ENCODE results near the gene KANSL3.
"Not testable (repeated sequence)": the region's sequence is repeated elsewhere in the genome, so short reads cannot be mapped to it uniquely, and the experiment has no call there.

Gene KANSL3

DNA sequence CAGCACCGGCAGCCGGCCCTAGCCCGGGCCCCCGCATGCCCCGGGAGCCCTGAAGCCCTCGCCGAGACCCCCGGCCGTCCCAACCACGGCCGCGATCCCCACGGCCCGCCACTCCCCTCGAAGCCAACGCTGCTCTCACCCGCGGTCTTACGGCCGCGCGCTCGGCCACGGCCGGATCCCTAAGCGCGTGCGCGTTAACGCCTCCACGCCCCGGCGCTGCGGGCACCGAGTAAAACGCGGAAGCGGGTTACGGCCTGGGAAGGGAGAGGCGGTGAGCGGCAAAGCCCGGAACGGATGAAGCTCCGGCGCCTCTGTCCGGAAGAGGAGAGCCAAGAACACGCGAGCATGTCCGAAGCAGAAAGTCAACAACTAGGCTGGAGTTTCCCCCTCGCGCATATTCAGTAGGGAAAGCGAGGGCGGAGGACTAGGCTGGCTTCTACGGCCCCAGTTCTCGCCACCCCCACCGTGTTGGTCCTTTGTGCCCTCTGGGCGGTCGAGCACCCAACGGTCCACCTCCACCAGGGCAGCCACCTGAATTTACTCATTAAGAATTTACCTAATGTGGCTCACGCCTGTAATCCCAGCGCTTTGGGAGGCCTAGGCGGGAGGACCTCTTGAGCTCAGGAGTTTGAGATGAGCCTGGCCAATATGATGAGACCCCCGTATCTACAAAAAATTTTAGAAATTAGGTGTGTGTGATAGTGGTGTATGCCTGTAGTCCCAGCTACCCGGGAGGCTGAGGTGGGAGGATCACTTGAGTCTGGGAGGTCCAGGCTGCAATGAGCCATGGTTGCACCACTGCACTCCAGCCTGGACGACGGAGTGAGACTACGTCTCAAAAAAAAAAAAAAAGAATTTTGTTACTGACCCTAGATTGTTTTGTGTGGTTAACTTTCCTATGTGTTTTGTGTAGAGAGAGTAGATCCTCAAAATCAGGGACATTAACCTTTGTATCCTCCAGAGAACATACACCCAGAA lies at the start of gene KANSL3:
KANSL3 (minus strand) TSS at position 169 of the 978 bp plus-strand sequence. CDS start 1,177 bp downstream, outside the sequence.
- Mint-ChIP-seq H3K27ac (peak within 1 kb of the TSS; percentile 95 to 97), H3K4me3 (peak within 1 kb of the TSS; percentile 91 to 93), H3K4me1 (peaks cover 29% of the 10 kb centered on the region), H3K9me3 (no peaks in the 10 kb centered on the region), H3K27me3 (peaks cover 14% of the 10 kb centered on the region)
- DNase-seq: peak; percentile 94
- peak; percentile 87 for ATAC-seq

DNA sequence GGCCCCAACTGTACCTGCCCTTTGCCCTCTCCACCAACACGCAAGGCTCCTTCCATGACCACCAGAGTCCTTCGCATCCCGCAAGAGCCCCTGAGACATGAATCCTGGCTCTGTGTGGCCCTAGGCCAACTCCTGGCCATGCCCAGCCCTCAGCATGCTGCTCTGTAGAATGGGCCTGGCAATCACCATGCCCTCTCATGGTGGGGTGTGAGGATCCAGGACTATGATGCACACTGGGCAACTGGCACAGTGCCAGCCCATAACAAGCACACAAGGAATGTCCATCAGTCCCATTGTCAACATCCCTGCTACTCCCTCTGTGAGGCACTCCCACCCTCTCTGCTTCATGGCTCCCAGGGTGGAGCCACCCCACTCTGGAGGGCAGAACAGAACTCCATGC lies 49.2 kb upstream of the KANSL3 start:
- DNase-seq: no peak
- H3K27ac Mint-ChIP-seq: no peak overlapping the region
- no peak overlapping the region for H3K4me3 Mint-ChIP-seq
- H3K27me3 Mint-ChIP-seq: peaks cover 16% of the 10 kb centered on the region
- no peak for ATAC-seq
- H3K4me1 Mint-ChIP-seq: no peaks in the 10 kb centered on the region
- H3K9me3 Mint-ChIP-seq: no peaks in the 10 kb centered on the region

DNA sequence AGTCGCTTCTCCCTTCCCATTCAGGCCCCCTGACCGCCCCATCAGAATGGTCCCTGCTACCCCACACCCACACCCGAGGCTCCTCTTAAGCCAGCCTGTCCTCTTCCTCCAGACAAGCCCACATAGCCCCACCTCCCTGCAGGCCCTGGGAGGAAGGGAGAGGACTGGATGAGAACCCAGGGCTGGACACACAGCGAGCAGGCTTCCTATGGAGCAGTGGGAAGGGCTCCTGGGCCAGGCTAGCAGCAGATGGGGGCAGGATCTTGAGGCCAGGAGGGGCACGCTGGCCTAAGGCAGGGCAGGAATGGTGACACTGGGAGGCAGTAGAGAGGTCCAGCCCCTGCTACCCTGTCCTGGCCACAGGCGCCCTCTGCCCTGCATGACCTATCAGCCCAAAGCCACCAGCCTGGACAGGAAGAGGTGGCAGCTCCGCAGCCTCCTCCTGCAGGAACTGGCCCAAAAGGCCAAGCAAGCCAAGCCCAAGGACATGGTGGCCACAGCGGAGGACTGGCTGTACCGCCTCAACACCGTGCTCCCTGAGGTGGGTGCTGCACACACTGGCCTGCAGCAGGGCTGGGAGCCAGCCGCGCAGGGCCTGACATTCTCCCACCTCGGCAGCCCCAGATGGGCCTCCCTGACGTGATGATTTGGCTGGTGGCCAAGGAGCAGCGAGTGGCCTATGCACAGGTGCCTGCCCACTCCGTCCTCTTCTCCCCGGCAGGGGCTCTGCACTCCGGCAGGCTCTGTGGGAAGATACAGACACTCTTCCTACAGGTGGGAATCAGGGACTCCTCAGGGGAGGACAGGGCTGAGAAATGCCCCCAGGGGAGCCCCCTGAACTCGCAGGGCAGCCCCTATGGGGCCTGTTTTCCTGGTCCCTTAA lies 47.7 kb upstream of the KANSL3 start:
- Mint-ChIP-seq H3K4me3 (no peak overlapping the region), H3K9me3 (no peaks in the 10 kb centered on the region), H3K4me1 (no peaks in the 10 kb centered on the region), H3K27ac (no peak overlapping the region), H3K27me3 (peaks cover 16% of the 10 kb centered on the region)
- DNase-seq (no peak), ATAC-seq (no peak)

DNA sequence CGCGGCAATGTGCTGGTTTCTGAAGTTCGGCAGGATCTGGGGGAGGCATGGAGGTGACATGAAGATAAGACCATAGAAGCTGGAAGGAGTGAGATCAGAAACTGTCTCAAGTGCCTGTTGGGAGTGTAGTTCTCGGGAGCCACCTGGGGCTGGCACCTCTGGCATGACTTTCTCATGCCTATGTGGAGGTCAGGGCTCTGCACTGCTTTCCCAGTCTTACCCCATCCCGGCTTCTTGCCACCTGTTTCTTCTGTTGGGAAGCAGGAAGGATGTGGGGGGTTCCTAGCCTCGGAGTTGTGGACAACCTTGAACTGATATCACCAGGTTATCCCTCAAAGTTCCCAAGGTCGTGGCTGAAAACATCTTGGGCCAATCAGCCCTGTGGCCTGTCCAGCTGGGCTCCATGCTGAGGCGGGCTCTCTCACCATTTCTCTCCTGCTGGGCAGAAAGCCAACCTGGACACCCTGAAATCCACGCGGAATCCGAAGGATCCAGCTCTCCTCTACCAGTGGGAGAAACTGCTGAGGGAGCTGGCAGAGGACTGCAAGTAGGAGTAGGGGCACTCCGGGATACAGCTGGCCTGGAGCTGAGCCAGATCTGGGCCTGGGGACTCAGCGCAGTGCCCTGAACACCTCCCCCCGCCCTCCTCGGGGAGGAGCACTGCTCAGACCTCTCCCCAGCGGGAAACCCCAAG lies 46.9 kb upstream of the KANSL3 start:
- ATAC-seq (no peak), DNase-seq (no peak)
- Mint-ChIP-seq H3K4me3 (no peak overlapping the region), H3K9me3 (no peaks in the 10 kb centered on the region), H3K4me1 (no peaks in the 10 kb centered on the region), H3K27me3 (peaks cover 16% of the 10 kb centered on the region), H3K27ac (no peak overlapping the region)

DNA sequence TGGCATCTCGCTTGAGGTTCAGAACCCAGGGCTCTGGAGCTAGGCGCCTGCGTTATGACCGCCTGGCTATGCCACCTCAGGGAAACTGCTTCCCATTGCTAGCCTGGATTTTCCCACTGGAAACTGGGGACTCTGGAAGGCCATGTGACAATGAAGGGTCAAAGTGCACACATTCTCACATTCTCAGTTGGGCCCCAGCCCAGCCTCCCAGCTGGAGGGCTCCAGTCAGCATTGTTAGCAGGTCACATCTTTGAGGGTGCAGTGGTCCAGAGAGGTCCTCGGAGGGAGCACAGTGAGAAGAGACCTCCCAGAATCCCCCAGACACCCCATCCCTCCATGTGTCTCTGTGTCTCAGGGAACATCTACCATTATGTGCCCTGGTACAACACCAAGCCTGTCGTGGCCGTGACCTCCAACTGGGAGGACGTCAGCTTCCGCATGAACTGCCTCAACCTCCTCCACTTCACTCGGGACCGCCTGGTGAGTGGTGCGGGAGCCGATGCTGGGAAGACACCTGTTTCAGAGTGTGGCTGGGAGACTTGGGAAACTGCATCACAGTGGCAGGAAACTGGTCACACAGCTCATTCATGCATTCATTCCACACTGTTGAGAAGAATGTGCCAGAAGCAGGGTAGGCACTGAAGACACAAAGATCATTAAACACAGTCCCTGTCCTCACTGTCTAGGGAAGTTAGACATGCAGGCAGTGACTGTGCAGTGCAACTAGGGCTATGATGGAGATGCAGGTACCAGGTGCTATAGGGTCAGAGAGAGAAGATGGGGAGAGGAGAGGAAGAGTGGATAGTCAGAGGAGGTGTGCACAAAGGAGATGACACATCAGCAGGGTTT lies 46.1 kb upstream of the KANSL3 start:
- ATAC-seq: no peak
- no peak overlapping the region for H3K4me3 Mint-ChIP-seq
- DNase-seq: no peak
- peaks cover 16% of the 10 kb centered on the region for H3K27me3 Mint-ChIP-seq
- H3K9me3 Mint-ChIP-seq: no peaks in the 10 kb centered on the region
- H3K4me1 Mint-ChIP-seq: no peaks in the 10 kb centered on the region
- H3K27ac Mint-ChIP-seq: no peak overlapping the region

DNA sequence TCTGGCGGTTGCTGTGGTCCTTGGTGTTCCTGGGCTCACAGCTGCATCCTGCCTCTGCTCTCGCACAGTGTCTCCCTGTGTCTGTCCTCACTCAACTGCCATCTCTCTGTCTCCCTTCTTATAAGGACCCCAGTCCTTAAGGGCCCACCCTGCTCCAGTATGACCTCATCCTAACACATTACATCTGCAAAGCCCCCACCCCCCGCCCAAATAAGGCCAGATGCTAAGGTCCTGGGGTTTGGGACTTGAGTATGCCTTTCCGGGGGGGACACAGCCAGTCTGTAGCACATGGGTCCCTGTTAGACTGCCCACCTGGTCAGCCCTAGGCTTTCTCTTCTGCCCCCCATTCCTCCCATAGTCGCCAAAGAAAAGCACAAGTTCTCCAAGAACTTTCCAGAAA lies 45.2 kb upstream of the KANSL3 start:
- Mint-ChIP-seq H3K27me3 (peaks cover 16% of the 10 kb centered on the region), H3K27ac (no peak overlapping the region), H3K4me1 (no peaks in the 10 kb centered on the region), H3K4me3 (no peak overlapping the region), H3K9me3 (no peaks in the 10 kb centered on the region)
- DNase-seq: no peak
- no peak for ATAC-seq

DNA sequence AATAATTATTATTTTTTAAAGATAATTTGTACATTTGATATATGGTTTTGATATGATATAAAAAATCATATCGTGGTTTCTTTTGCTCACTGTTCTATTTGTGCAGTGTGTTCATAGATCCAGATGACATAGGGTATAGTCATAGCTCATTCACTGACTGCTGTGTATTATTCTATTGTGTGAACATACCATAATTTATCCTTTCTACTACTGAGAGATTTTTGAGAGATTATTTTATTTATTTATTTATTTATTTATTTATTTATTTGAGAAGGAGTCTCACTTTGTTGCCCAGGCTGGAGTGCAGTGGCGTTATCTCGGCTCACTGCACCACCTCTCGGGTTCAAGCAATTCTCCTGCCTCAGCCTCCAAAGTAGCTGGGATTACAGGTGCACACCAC lies 43.4 kb upstream of the KANSL3 start:
- no peak overlapping the region for H3K27ac Mint-ChIP-seq
- ATAC-seq (no peak), DNase-seq (no peak)
- no peak overlapping the region for H3K4me3 Mint-ChIP-seq
- H3K4me1 Mint-ChIP-seq: no peaks in the 10 kb centered on the region
- peaks cover 8% of the 10 kb centered on the region for H3K27me3 Mint-ChIP-seq
- H3K9me3 Mint-ChIP-seq: no peaks in the 10 kb centered on the region

DNA sequence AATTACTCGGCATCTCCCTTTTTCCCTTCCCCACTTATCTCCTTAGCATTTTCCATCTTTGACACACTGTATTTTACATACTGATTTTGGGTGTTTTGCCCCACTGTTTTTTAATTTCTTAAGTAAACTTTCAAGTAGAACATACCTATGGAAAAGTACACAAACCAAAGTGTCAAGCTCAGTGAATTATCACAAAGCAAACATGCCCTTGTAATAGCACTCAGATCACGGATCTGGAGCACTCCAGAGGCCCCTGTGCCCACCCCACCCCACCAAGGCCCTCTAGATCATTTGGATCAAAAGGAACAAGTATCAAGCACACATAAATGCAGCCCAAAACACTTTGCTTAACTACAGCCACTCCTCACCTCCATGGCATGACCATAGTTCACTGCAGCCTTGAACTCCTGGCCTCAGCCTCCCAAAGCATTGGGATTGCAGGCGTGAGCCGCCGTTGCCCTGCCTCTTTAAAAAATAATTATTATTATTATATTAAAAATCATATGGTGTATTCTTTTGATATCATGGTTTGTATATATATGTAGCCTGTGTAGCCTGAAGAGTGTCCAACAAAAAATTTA lies 42.5 kb upstream of the KANSL3 start:
- Mint-ChIP-seq H3K4me3 (no peak overlapping the region), H3K27me3 (peaks cover 8% of the 10 kb centered on the region), H3K4me1 (no peaks in the 10 kb centered on the region), H3K27ac (no peak overlapping the region), H3K9me3 (no peaks in the 10 kb centered on the region)
- ATAC-seq (no peak), DNase-seq (no peak)

DNA sequence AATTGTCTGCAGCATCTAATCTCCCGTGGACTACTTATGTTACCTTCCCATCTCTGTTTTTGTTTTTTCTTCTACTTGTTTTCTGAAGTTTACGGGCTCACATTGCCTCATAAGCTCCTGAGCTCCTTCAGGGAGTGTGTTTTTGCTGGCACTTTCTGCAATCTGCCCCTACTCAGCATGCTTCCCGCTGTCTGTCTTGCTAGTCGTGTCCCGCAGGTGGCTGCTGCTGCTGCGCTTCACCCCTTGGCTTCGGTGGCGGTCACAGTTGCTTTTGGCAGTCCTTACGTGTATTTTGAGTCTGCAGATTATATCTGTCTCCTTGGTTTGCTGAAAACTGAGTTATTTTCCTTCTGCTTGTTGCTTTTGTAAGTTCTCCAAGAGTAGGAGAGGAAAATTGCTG lies 41.7 kb upstream of the KANSL3 start:
- ATAC-seq (no peak), DNase-seq (no peak)
- Mint-ChIP-seq H3K27me3 (peaks cover 7% of the 10 kb centered on the region), H3K9me3 (no peaks in the 10 kb centered on the region), H3K27ac (no peak overlapping the region), H3K4me3 (no peak overlapping the region), H3K4me1 (no peaks in the 10 kb centered on the region)

DNA sequence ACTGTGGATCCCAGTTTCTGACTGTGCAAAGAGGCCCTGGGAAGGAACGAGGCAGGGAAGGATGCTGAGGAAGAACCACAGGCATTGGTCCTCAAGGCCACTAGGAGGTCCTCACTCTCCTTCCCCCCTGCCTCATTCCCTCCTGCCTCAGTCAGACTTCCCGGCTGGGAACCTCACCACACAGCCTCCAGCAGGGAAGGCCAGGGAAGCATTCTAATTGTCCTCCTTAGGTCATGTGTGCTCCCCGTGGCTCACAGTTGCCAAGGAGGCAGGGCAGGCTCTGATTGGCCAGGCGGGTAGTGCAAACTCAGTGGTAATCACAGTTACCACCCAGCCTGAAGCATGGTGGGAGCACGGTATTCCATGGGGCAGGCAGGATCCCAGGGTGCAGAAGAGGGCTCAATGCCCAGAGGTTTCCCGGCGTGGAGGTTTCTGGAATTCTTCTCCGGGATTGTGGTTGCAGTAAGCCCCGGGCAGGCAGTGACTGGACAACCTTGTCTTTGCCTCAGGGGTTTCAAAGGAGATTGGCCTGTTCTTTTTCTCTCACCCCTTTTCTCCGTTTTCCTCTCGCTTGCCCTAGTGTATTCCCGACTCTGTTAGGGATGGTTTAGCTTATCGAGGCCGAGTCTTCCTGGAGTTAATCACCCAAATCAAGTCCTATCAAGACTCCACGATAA lies 31.6 kb upstream of the KANSL3 start:
- Mint-ChIP-seq H3K9me3 (no peaks in the 10 kb centered on the region), H3K27ac (no peak overlapping the region), H3K27me3 (no peaks in the 10 kb centered on the region), H3K4me3 (no peak overlapping the region), H3K4me1 (no peaks in the 10 kb centered on the region)
- DNase-seq (no peak), ATAC-seq (no peak)

DNA sequence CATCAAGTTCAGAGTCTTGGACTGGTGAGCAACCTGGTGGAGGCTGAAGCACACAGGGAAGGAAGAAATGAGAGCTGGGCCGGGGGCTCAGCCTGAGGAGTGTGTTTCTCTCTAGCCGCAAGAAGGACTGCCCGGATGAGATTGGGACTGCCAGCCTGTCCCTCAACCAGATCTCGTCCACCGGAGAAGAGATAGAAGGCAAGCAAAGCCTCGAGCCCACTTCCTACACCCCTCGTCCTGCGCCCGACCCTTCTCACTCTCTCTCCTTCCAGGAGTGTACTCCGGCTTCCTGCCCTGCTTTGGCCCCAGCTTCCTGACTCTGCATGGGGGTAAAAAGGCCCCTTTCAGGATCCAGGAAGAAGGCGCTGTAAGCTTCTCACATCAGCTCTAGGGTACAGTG lies 30.7 kb upstream of the KANSL3 start:
- Mint-ChIP-seq H3K4me1 (no peaks in the 10 kb centered on the region), H3K27ac (no peak overlapping the region), H3K9me3 (no peaks in the 10 kb centered on the region), H3K27me3 (no peaks in the 10 kb centered on the region), H3K4me3 (no peak overlapping the region)
- ATAC-seq (no peak), DNase-seq (no peak)

DNA sequence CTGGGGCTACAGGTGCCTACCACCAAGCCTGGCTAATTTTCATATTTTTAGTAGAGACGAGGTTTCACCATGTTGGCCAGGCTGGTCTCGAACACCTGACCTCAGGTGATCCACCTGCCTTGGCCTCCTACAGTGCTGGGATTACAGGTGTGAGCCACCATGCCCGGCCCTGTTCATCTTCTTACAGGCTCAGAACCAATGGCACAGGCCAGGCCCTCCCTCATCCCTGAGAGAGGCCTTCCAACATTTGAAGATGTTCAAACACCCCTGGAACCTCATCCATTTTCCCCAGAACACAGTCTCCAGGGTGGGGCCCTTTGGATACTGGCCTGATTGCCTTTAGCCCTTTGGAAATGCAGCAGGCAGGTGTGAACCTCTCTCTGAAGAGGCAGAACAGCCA lies 27.6 kb upstream of the KANSL3 start:
- not testable (repeated sequence) for DNase-seq, H3K4me1 Mint-ChIP-seq, H3K27me3 Mint-ChIP-seq, ATAC-seq, H3K4me3 Mint-ChIP-seq, H3K9me3 Mint-ChIP-seq
- peak overlapping the region in 1 of 2 donors; percentile 48 for H3K27ac Mint-ChIP-seq

DNA sequence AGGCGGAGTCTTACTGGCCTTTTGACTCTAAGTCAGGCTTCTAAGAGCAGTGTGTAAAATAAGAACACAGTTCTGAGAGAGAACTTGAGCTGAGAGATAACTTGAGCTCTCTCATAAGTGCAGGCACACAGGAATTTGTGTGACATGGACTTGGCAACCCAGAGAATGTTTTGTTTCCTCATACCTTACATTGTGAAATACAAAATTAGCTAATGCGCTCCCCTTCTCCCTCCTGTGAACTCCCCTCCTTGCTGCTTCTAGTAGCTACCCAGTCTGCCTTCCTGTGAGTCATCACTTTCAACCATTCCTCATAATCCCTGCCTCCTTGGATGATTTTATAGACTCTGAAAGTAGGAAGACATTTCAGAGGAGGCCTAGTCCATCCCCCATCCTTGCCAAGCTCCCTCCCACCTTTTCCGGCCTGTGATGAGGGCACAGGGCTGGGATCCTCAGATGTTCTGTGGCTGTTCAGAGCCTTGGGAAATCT lies 27.0 kb upstream of the KANSL3 start:
- Mint-ChIP-seq H3K4me1 (no peaks in the 10 kb centered on the region), H3K9me3 (no peaks in the 10 kb centered on the region), H3K27me3 (peaks cover 9% of the 10 kb centered on the region), H3K4me3 (no peak overlapping the region), H3K27ac (no peak overlapping the region)
- DNase-seq: no peak
- ATAC-seq: no peak

DNA sequence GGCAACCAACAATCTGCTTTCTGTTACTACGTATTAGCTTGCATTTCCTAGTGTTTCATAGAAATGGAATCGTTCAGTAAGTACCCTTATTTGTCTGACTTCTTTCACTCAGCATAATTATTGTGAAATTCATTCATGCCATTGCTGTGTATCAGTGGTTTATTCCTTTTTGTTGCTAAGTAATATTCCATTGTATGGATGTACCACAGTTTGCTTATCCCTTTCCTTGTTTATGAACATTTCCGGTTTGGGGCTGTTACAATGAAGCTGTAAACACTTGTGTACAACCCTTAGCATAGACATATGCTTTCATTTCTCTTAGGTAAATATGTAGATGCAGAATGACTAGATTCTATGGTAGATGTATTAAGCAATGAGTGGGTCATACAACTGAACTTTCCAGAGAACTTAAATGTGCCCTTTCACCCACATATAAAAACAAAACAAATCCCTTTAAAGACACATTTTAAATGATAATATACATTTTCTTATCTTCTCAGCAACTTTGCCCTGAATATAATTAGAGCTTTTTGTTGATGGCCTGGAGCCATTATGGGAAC lies 26.3 kb upstream of the KANSL3 start:
- no peak for ATAC-seq
- no peak overlapping the region for H3K4me3 Mint-ChIP-seq
- H3K9me3 Mint-ChIP-seq: no peaks in the 10 kb centered on the region
- H3K4me1 Mint-ChIP-seq: no peaks in the 10 kb centered on the region
- H3K27ac Mint-ChIP-seq: no peak overlapping the region
- no peak for DNase-seq
- H3K27me3 Mint-ChIP-seq: peaks cover 9% of the 10 kb centered on the region
